Measurements from ENCODE around the gene IGF1R. TPM values are rescaled to one million over a fixed set of nuclear protein-coding genes. Genes with fewer than 3 reads are reported as not detected.

IGF1R gene
- total and polyA plus RNA-seq, 2 of the 8 experiments (the other 6 are each of a cell fraction or from before 2014, with no cell fraction given): 32.9 to 109 TPM

DNA sequence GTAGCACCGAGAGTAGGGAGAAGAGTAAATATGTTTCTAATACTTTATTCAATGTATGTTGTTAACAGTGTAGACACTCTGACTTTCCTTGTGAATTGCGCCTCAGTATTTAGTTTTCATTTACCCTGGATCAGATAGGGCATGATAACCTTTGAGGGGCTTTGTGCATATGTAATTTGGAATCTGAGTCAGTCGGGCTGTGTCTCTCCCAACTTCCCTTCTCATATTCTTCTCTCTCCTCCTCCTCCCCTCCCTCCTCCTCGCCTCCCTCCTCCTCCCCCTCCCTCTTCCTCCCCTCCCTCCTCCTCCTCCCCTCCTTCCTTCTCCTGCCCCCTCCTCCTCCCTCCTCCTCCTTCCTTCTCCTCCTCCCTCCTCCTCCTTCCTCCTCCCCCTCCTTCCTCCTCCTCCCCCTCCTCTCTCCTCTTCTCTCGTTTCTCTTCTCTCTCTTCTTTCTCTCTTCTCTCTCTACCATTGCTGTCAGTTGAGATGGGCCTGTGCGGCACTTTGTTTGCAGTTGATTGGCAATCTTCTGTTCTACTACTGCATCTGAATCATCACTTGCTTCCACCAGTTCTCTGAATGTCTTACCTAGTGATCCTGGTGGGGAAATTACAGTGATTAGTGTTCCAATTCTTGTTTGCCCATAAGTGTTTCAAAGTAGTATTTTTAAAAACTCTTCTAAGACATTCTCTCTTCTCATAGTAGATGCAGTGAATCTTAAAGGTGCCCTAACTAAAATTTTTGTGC is 197.0 kb downstream of the IGF1R start:
- no peak overlapping the region for H3K23ac ChIP-seq (ENCODE audit: insufficient read length)
- H3K79me1 ChIP-seq (ENCODE audit: low read depth, low read length): peaks cover 13% of the 10 kb centered on the region; the same call in 1 of the 2 replicates
- H3K18ac ChIP-seq (ENCODE audit: extremely low read depth, low read length): no peak overlapping the region; the same call in 1 of the 2 replicates
- no peak overlapping the region for H2BK120ac ChIP-seq (replicated peaks; ENCODE audit: low read depth, low read length)
- H3K56ac ChIP-seq (replicated peaks; ENCODE audit: insufficient read length, low read depth, low read length): no peak overlapping the region
- TF ChIP-seq SUZ12 (IDR thresholded peaks at IDR 0.05; ENCODE audit: low read length) (no peak), JUND (IDR thresholded peaks at IDR 0.05; ENCODE audit: low read length) (no peak), FOSL1 (IDR thresholded peaks at IDR 0.05; ENCODE audit: insufficient read depth, low read depth, low read length) (no peak), BCL11A (IDR thresholded peaks at IDR 0.05; ENCODE audit: low read depth in 2 of 2, low read length in 2 of 2) (no peak), CTBP2 (IDR thresholded peaks at IDR 0.05; ENCODE audit: borderline replicate concordance, insufficient read depth, insufficient read length, low read length) (no peak), CREB1 (IDR thresholded peaks at IDR 0.05) (no peak), EGR1 (IDR thresholded peaks at IDR 0.05; ENCODE audit: borderline replicate concordance, low read depth, low read length) (peak; percentile 63), NANOG (IDR thresholded peaks at IDR 0.05; ENCODE audit: insufficient read depth, low read depth, low read length, poor library complexity, severe bottlenecking) (no peak)
- no peak overlapping the region for H2AFZ ChIP-seq (ENCODE audit: low read length)
- H3K14ac ChIP-seq (ENCODE audit: insufficient read length): no peak overlapping the region
- H2BK12ac ChIP-seq (ENCODE audit: low read depth, low read length): no peak overlapping the region
- H3K4ac ChIP-seq (replicated peaks; ENCODE audit: insufficient read length, low read depth, low read length): no peak overlapping the region
- WGBS, 2 experiments (ENCODE audit: extremely low coverage in 1 of 2, insufficient coverage in 1 of 2, insufficient read length in 1 of 2, insufficient replicate concordance in 2 of 2, low coverage in 1 of 2, low lambda C conversion rate in 2 of 2, missing lambda C conversion rate in 1 of 2): 59 to 60% methylated on average over 1 to 4 of the region's 6 CpGs
- no peak overlapping the region for H2BK5ac ChIP-seq (ENCODE audit: low read depth, low read length)
- H3K4me1 ChIP-seq (replicated peaks in 1 of 4; ENCODE audit: control insufficient read depth in 3 of 4, insufficient read depth in 4 of 4, low read length in 3 of 4): peaks cover 4 to 15% (median 6%) of the 10 kb centered on the region in 4 experiments
- H4K5ac ChIP-seq (ENCODE audit: insufficient read length, low read depth, low read length): no peak overlapping the region
- no peak overlapping the region for H2AK5ac ChIP-seq (ENCODE audit: low read depth, low read length)
- H3K36me3 ChIP-seq (ENCODE audit: control insufficient read depth in 2 of 4, insufficient read depth in 4 of 4, low read length in 3 of 4): no peaks in the 10 kb centered on the region
- H3K23me2 ChIP-seq (ENCODE audit: low read depth, low read length): no peaks in the 10 kb centered on the region; the same call in 1 of the 2 replicates
- no peak overlapping the region for H3K4me3 ChIP-seq (ENCODE audit: extremely low read depth in 1 of 4, insufficient read depth in 2 of 4, low read depth in 3 of 4, low read length in 4 of 4)
- H4K8ac ChIP-seq (ENCODE audit: extremely low read depth, insufficient read depth, low read length): no peak overlapping the region
- H2BK15ac ChIP-seq (ENCODE audit: low read length): no peak overlapping the region
- no peak overlapping the region for H3K27ac ChIP-seq (ENCODE audit: low read depth, low read length)
- H4K91ac ChIP-seq (replicated peaks; ENCODE audit: insufficient read length, low read length): no peak overlapping the region
- DNase-seq (ENCODE audit: low read depth in 1 of 2, low spot score in 2 of 2) (no peak), FAIRE-seq (no peak)
- H3K9ac ChIP-seq (replicated peaks in 1 of 4; ENCODE audit: extremely low read depth in 1 of 4, low read depth in 3 of 4, low read length in 3 of 4): no peak overlapping the region
- CTCF ChIA-PET (ENCODE audit: partially characterized antibody): interaction anchor here (0.8 to 2.4 kb wide), 8 partner anchors 11 to 71 kb away, joined by 3 to 6 read pairs (median 4); no protein-coding TSS in a partner anchor
- peaks cover 7 to 94% of the 10 kb centered on the region in 2 experiments for H3K79me2 ChIP-seq (ENCODE audit: control insufficient read depth in 1 of 2, insufficient read depth in 2 of 2, low read length in 2 of 2)
- no peaks in the 10 kb centered on the region for H3K27me3 ChIP-seq (replicated peaks in 1 of 4; ENCODE audit: control insufficient read depth in 3 of 4, extremely low read depth in 1 of 4, insufficient read depth in 3 of 4, low read length in 3 of 4)
- H3K9me3 ChIP-seq (ENCODE audit: insufficient read depth in 2 of 2, low read depth in 1 of 2, low read length in 1 of 2): no peaks in the 10 kb centered on the region
- H4K20me1 ChIP-seq (replicated peaks in 1 of 2; ENCODE audit: control insufficient read depth in 1 of 2, insufficient read depth in 2 of 2, low read length in 2 of 2): peaks cover 3 to 7% of the 10 kb centered on the region in 2 experiments
- H3K4me2 ChIP-seq (ENCODE audit: insufficient read depth in 1 of 2, low read depth in 2 of 2, low read length in 2 of 2): peak overlapping the region in 1 of 2 experiments; percentile 19; a peak in 1 of 4 replicates
- POLR2A ChIA-PET (ENCODE audit: partially characterized antibody): interaction anchor here (0.7 to 1.5 kb wide), 2 partner anchors 44 to 174 kb away, joined by 3 to 5 read pairs; no protein-coding TSS in a partner anchor
- no peak overlapping the region for H2BK20ac ChIP-seq (ENCODE audit: low read length)
